OCI-LY3 (cell line): ENCODE measurements around the gene SP5.

Experiments used
- H2AFZ ChIP-seq: fragments of 200-600, 300-600 bp; shearing (Covaris generic); 2 replicates; pipeline ENCODE4 v1.6.0; 2014; ENCODE audit warnings: antibody characterized with exemption, low read depth, low read length
- H3K27ac ChIP-seq: fragments of 200-600, 300-600 bp; sonication (generic); 2 replicates; pipeline ENCODE4 v1.5.1; 2014; ENCODE audit warnings: mild to moderate bottlenecking, low read length, moderate library complexity, mixed read lengths
- H3K27me3 ChIP-seq: fragments of 200-600, 300-600 bp; sonication (generic); 2 replicates; pipeline ENCODE4 v1.6.1; 2014; ENCODE audit warnings: low read depth, low read length, mixed read lengths
- H3K36me3 ChIP-seq: fragments of 200-600, 300-600 bp; sonication (generic); replicated peaks from 2 replicates; pipeline ENCODE3; 2014; ENCODE audit warnings: low read depth, low read length, mixed read lengths
- H3K4me1 ChIP-seq: fragments of 300-600, 200-600 bp; sonication (generic); 2 replicates; pipeline ENCODE4 v1.6.1; 2014; ENCODE audit warnings: low read length, mixed read lengths
- H3K4me2 ChIP-seq: fragments of 200-600, 300-600 bp; sonication (generic); 2 replicates; pipeline ENCODE4 v1.6.1; 2014; ENCODE audit warnings: low read length, mixed read lengths
- H3K4me3 ChIP-seq: fragments of 300-600, 200-600 bp; sonication (generic); 2 replicates; pipeline ENCODE4 v1.5.1; 2014; ENCODE audit warnings: antibody characterized with exemption, mild to moderate bottlenecking, low read length, moderate library complexity
- H3K79me2 ChIP-seq: fragments of 300-600, 200-600 bp; shearing (Covaris generic); 2 replicates; pipeline ENCODE4 v1.6.1; 2014; ENCODE audit warnings: mild to moderate bottlenecking, low read length, mixed read lengths
- H3K9ac ChIP-seq: fragments of 300-600, 200-600 bp; shearing (Covaris generic); 2 replicates; pipeline ENCODE4 v1.6.0; 2014; ENCODE audit warnings: mild to moderate bottlenecking, low read length, moderate library complexity
- H3K9me3 ChIP-seq: fragments of 200-600, 300-600 bp; shearing (Covaris generic); 2 replicates; pipeline ENCODE4 v1.6.1; 2014; ENCODE audit warnings: low read length, mixed read lengths; ENCODE audit not compliant: insufficient read depth
- H4K20me1 ChIP-seq: fragments of 200-600, 300-600 bp; sonication (generic); 2 replicates; pipeline ENCODE4 v1.6.1; 2016; ENCODE audit warnings: low read length, mixed read lengths; ENCODE audit not compliant: insufficient read depth
- CTCF ChIP-seq: fragments of 200-600, 300-600 bp; sonication (generic); IDR thresholded peaks from 2 replicates; pipeline ENCODE4 v1.5.1; 2014; ENCODE audit warnings: antibody characterized with exemption, low read length, low read depth
- EZH2phosphoT487 ChIP-seq: fragments of 200-600 bp; shearing (Covaris generic); IDR thresholded peaks from 2 replicates; pipeline ENCODE4 v1.6.1; 2018; ENCODE audit warnings: antibody characterized with exemption, mixed run types, low read depth

SP5 gene

GRCh38 chr2:170737821-170738220 is 22.7 kb downstream of the SP5 start:
- no peak overlapping the region for H2AFZ ChIP-seq
- no peak overlapping the region for H3K4me2 ChIP-seq
- H3K9ac ChIP-seq, result no peak overlapping the region
- no peak overlapping the region for H3K4me3 ChIP-seq
- no peaks in the 10 kb centered on the region for H3K36me3 ChIP-seq
- no peaks in the 10 kb centered on the region for H3K79me2 ChIP-seq
- no peak for TF ChIP-seq EZH2phosphoT487
- no peak for TF ChIP-seq CTCF
- no peaks in the 10 kb centered on the region for H4K20me1 ChIP-seq
- H3K4me1 ChIP-seq, result no peaks in the 10 kb centered on the region
- H3K27ac ChIP-seq, result no peak overlapping the region
- peaks cover 4% of the 10 kb centered on the region; the same call in 1 of the 2 replicates for H3K27me3 ChIP-seq
- no peaks in the 10 kb centered on the region for H3K9me3 ChIP-seq

GRCh38 chr2:170739048-170739447 is 23.9 kb downstream of the SP5 start:
- Histone ChIP-seq H3K79me2 (no peaks in the 10 kb centered on the region), H3K9ac (no peak overlapping the region), H3K4me2 (no peak overlapping the region), H3K4me1 (no peaks in the 10 kb centered on the region), H3K4me3 (no peak overlapping the region), H3K27me3 (peaks cover 4% of the 10 kb centered on the region; the same call in 1 of the 2 replicates), H3K36me3 (no peaks in the 10 kb centered on the region), H3K9me3 (no peaks in the 10 kb centered on the region), H4K20me1 (no peaks in the 10 kb centered on the region), H2AFZ (no peak overlapping the region), H3K27ac (no peak overlapping the region)
- TF ChIP-seq EZH2phosphoT487, result no peak
- TF ChIP-seq CTCF, result no peak

GRCh38 chr2:170739507-170740046 is 24.4 kb downstream of the SP5 start:
- Histone ChIP-seq H3K9ac (no peak overlapping the region), H3K4me1 (no peaks in the 10 kb centered on the region), H3K27ac (no peak overlapping the region), H3K79me2 (no peaks in the 10 kb centered on the region), H3K36me3 (no peaks in the 10 kb centered on the region), H3K4me3 (no peak overlapping the region), H3K27me3 (peaks cover 4% of the 10 kb centered on the region; the same call in 1 of the 2 replicates), H3K9me3 (no peaks in the 10 kb centered on the region), H2AFZ (no peak overlapping the region), H3K4me2 (no peak overlapping the region), H4K20me1 (no peaks in the 10 kb centered on the region)
- TF ChIP-seq CTCF (no peak), EZH2phosphoT487 (no peak)

DNA sequence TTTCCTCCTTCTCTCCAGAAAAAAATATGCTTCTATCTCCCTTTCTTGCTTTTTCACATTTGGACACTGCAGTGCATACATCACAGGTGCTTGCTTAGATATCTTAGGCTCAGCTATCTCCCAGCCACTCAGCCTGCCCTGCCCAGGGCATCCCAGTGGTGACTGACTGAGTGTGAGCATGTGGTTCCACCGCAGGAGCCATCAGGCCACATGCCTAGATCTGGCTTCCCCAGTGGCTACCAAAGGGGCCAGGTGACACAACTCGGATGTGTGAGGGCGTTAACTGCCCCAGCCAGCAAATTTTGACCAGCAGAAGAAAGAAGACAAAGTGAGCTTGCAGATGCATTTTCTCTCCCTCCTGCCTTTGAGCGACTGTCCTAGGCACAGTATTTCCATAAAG is 25.5 kb downstream of the SP5 start:
- Histone ChIP-seq H3K27ac (no peak overlapping the region), H3K27me3 (peaks cover 4% of the 10 kb centered on the region; the same call in 1 of the 2 replicates), H3K9me3 (no peaks in the 10 kb centered on the region), H3K4me1 (no peaks in the 10 kb centered on the region), H3K36me3 (no peaks in the 10 kb centered on the region), H3K4me2 (no peak overlapping the region), H2AFZ (no peak overlapping the region), H3K79me2 (no peaks in the 10 kb centered on the region), H4K20me1 (no peaks in the 10 kb centered on the region), H3K4me3 (no peak overlapping the region), H3K9ac (no peak overlapping the region)
- no peak for TF ChIP-seq EZH2phosphoT487
- no peak for TF ChIP-seq CTCF
